Omental fat pad (tissue), 4 donors: ENCODE data around the gene KCNQ1. TPM values are rescaled to one million over a fixed set of nuclear protein-coding genes. Genes with fewer than 3 reads are reported as not detected.

Source experiments
- ATAC-seq: fragments of 150-250 bp; one replicate; pipeline ENCODE4 v1.9.1; 2016; ENCODE audit warnings: mild to moderate bottlenecking, moderate library complexity; ENCODE audit not compliant: low FRiP score
- DNase-seq: peaks from one replicate; pipeline ENCODE4 v3.0.0-alpha.2; 2019; ENCODE audit warnings: low spot score
- CTCF ChIP-seq, 3 donors: fragments of 450-650 bp; IDR thresholded peaks; one replicate each; pipeline ENCODE4 v1.5.1; 2016 to 2017; ENCODE audit warnings: antibody characterized with exemption in 3 of 3, mild to moderate bottlenecking in 3 of 3, moderate library complexity in 2 of 3
- total RNA-seq, 4 donors: library from RNA; depleted of rRNA; stranded (reverse); fragments of >200 nt; gene quantifications; one replicate each; pipeline ENCODE4 v1.1.0, GENCODE V29; 2016

KCNQ1 gene
- total RNA-seq, 4 donors from 2014 or later: 4.5 to 5.9 (median 5.2) TPM

GRCh38 chr11:2697866-2698265, 253.1 kb downstream of the KCNQ1 start:
- ATAC-seq (no peak), DNase-seq (no peak)
- TF ChIP-seq CTCF (IDR thresholded peaks at IDR 0.05): no peak

- TF ChIP-seq CTCF (IDR thresholded peaks at IDR 0.05): no peak
- no peak for DNase-seq
- ATAC-seq: no peak
These were observed 253.8 kb downstream of the KCNQ1 start for GRCh38 chr11:2698386-2699184.

GRCh38 chr11:2699185-2699530, 254.3 kb downstream of the KCNQ1 start:
- ATAC-seq (no peak), DNase-seq (no peak)
- no peak for TF ChIP-seq CTCF (IDR thresholded peaks at IDR 0.05)

- ATAC-seq (peak; percentile 88), DNase-seq (peak; percentile 42)
- TF ChIP-seq CTCF (IDR thresholded peaks at IDR 0.05): no peak
These were observed 255.0 kb downstream of the KCNQ1 start, which contains the start of gene KCNQ1OT1 for GRCh38 chr11:2699531-2700414. Gene KCNQ1OT1 (minus strand): TSS chr11:2699994.

GRCh38 chr11:2700415-2701211, 255.8 kb downstream of the KCNQ1 start:
- DNase-seq (no peak), ATAC-seq (peak; percentile 24)
- TF ChIP-seq CTCF (IDR thresholded peaks at IDR 0.05): no peak

- ATAC-seq (no peak), DNase-seq (no peak)
- TF ChIP-seq CTCF (IDR thresholded peaks at IDR 0.05): no peak
These were observed 256.4 kb downstream of the KCNQ1 start for GRCh38 chr11:2701230-2701629.
